Activated CD8-positive, alpha-beta T cell treated with anti-CD3 and anti-CD28 coated beads for 36 hours (primary cell): Measurements from ENCODE around the gene MBNL1. TPM values are rescaled to one million over a fixed set of nuclear protein-coding genes. Genes with fewer than 3 reads are reported as not detected.

ENCODE experiments used
- ATAC-seq: fragments of 200-7000 bp; cut with Tn5 transposase; one replicate; pipeline ENCODE4 v1.10.0; 2021; ENCODE audit warnings: mild to moderate bottlenecking, moderate library complexity
- CTCF ChIA-PET: fragments of 350-600 bp; sonication (Branson Sonifier 250); formaldehyde crosslinking; loops from one replicate; lab custom pipeline; 2021; ENCODE audit warnings: antibody characterized with exemption; lab: Charles Lee
- POLR2A ChIA-PET: fragments of 350-600 bp; sonication (Branson Sonifier 250); formaldehyde crosslinking; loops from one replicate; lab custom pipeline; 2021; ENCODE audit warnings: antibody characterized with exemption; lab: Charles Lee
- DNase-seq: peaks from one replicate; pipeline ENCODE4 v3.0.0-alpha.2; 2020
- H3K27ac Mint-ChIP-seq: one replicate; pipeline ENCODE4 v1.8.0; 2021; ENCODE audit warnings: mild to moderate bottlenecking, mixed read lengths
- H3K27me3 Mint-ChIP-seq: one replicate; pipeline ENCODE4 v1.8.0; 2021; ENCODE audit warnings: mixed read lengths
- H3K36me3 Mint-ChIP-seq: one replicate; pipeline ENCODE4 v1.8.0; 2021; ENCODE audit warnings: low read depth, mixed read lengths
- H3K4me1 Mint-ChIP-seq: one replicate; pipeline ENCODE4 v1.8.0; 2021; ENCODE audit warnings: low read depth, mixed read lengths
- H3K4me3 Mint-ChIP-seq: one replicate; pipeline ENCODE4 v1.8.0; 2021; ENCODE audit warnings: mild to moderate bottlenecking, moderate library complexity, mixed read lengths
- H3K9me3 Mint-ChIP-seq: one replicate; pipeline ENCODE4 v1.8.0; 2021; ENCODE audit warnings: mixed read lengths
- CTCF ChIP-seq: fragments of 200-600 bp; IDR thresholded peaks from one replicate; pipeline ENCODE4 v1.8.0; 2022; ENCODE audit warnings: antibody characterized with exemption, mild to moderate bottlenecking
- intact Hi-C: fragments of 100-400 bp; cut with micrococcal nuclease; formaldehyde crosslinking; loops from one replicate; pipeline ENCODE4 v1.10.0; 2022
- total RNA-seq, 2 experiments: library from RNA; stranded (reverse); gene quantifications; one replicate each; pipeline ENCODE4 v1.2.3, GENCODE V29; 2021

The MBNL1 gene
- total RNA-seq, 2 experiments from 2014 or later, result 341 to 360 TPM

GRCh38 chr3:152470893-152471292 is 202.2 kb downstream of the MBNL1 start:
- Mint-ChIP-seq H3K9me3 (no peaks in the 10 kb centered on the region), H3K4me1 (peaks cover 12% of the 10 kb centered on the region), H3K4me3 (no peak overlapping the region), H3K27me3 (no peaks in the 10 kb centered on the region), H3K36me3 (peaks cover 9% of the 10 kb centered on the region), H3K27ac (peak overlapping the region; percentile 1)
- ChIA-PET POLR2A (no interaction called here), CTCF (no interaction called here)
- TF ChIP-seq CTCF, result no peak
- ATAC-seq (no peak), DNase-seq (no peak)
- intact Hi-C loops, result loop anchor here (5.0 to 10.0 kb wide), 4 partner anchors 51 to 399 kb away; no protein-coding TSS in a partner anchor

DNA sequence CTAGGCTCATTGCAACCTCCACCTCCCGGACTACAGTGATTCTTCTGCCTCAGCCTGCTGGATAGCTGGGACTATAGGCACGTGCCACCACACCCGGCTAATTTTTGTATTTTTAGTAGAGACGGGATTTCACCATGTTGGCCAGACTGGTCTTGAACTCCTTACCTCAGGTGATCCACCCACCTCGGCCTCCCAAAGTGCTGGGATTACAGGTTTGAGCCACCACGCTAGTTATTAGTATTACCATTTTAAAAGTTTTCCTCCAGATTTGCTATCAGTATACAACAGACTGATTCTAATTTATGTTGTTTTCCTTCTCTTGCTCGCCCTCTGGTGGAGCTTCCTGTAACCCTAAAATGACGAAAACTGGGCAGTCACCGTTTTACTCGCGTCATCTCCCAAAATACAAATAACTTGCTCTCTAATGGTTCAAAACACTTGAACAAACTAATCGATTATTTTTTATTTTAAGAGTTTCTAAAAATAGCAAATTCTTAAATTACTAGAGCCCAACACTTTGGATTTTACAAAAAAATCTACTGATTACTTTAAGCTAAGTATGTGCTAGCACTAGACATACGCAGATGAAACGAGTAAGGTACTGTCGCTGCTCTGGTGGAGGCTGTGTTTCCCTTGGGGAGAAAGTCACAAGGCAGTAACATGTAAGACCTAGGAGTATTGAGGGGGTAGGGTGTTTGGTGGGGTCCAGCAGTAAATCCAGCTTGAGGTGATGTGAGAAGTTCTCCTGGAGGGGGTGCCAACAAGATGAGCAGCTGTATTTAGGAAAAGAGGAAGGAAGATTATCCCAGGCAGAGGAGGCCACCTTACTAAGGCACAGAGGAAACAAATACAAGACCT is 203.3 kb downstream of the MBNL1 start:
- POLR2A ChIA-PET, result interaction anchor here (0.9 to 1.3 kb wide), 5 partner anchors 14 to 400 kb away, joined by 3 to 4 read pairs (median 3); partner anchors contain the start of gene MBNL1
- peaks cover under 1% of the 10 kb centered on the region for H3K36me3 Mint-ChIP-seq
- DNase-seq, result peak; percentile 86
- CTCF ChIA-PET, result interaction anchor here (0.6 to 2.8 kb wide), 44 partner anchors 9 to 599 kb away, joined by 3 to 20 read pairs (median 4); partner anchors contain the start of gene SUCNR1
- H3K4me3 Mint-ChIP-seq, result peak overlapping the region; percentile 31
- peak; percentile 92 for TF ChIP-seq CTCF
- intact Hi-C loops, result loop anchor here (5.0 to 10.0 kb wide), 4 partner anchors 50 to 400 kb away; no protein-coding TSS in a partner anchor
- peak overlapping the region; percentile 22 for H3K27ac Mint-ChIP-seq
- H3K27me3 Mint-ChIP-seq, result no peaks in the 10 kb centered on the region
- H3K9me3 Mint-ChIP-seq, result no peaks in the 10 kb centered on the region
- peak; percentile 86 for ATAC-seq
- peaks cover 9% of the 10 kb centered on the region for H3K4me1 Mint-ChIP-seq

GRCh38 chr3:152472672-152472954 is 203.9 kb downstream of the MBNL1 start:
- no peak for TF ChIP-seq CTCF
- DNase-seq, result no peak
- ATAC-seq, result no peak
- H3K27ac Mint-ChIP-seq, result peak overlapping the region; percentile 19
- H3K4me3 Mint-ChIP-seq, result peak overlapping the region; percentile 31
- no peaks in the 10 kb centered on the region for H3K27me3 Mint-ChIP-seq
- peaks cover 9% of the 10 kb centered on the region for H3K4me1 Mint-ChIP-seq
- POLR2A ChIA-PET, result interaction anchor here (0.9 to 1.3 kb wide), 5 partner anchors 14 to 400 kb away, joined by 3 to 4 read pairs (median 3); partner anchors contain the start of gene MBNL1
- CTCF ChIA-PET, result interaction anchor here (0.6 to 2.8 kb wide), 40 partner anchors 8 to 600 kb away, joined by 3 to 20 read pairs (median 4); partner anchors contain the start of gene SUCNR1
- intact Hi-C loops, result loop anchor here (5.0 to 10.0 kb wide), 4 partner anchors 50 to 400 kb away; no protein-coding TSS in a partner anchor
- no peaks in the 10 kb centered on the region for H3K36me3 Mint-ChIP-seq
- no peaks in the 10 kb centered on the region for H3K9me3 Mint-ChIP-seq

DNA sequence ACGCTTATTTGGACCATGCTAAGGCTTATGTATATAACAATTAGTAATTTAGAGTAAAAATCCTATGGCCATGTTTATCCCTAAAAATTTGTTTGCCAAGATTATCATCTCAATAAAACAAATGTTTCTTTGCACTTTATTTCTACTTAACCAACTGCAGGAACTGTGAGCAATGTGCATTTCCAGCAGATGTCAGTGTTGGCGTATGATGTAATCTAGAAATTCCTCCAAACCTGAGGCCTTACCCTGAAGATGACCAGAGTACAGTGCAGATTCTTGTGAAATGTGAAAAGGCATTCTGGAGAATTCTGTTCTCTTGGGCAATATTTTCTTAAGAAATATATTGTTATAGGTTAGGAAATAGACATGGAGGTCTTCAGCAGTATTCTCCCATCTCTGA is 205.9 kb downstream of the MBNL1 start:
- Mint-ChIP-seq H3K27ac (no peak overlapping the region), H3K36me3 (no peaks in the 10 kb centered on the region), H3K4me1 (peaks cover 9% of the 10 kb centered on the region), H3K9me3 (no peaks in the 10 kb centered on the region), H3K27me3 (no peaks in the 10 kb centered on the region), H3K4me3 (no peak overlapping the region)
- ATAC-seq (peak; percentile 31), DNase-seq (peak; percentile 41)
- intact Hi-C loops, result loop anchor here (5.0 to 10.0 kb wide), 4 partner anchors 48 to 402 kb away; no protein-coding TSS in a partner anchor
- POLR2A ChIA-PET, result no interaction called here
- TF ChIP-seq CTCF, result peak; percentile 37
- CTCF ChIA-PET, result interaction anchor here (1.3 to 1.4 kb wide), 2 partner anchors 27 to 100 kb away, joined by 3 to 6 read pairs; no protein-coding TSS in a partner anchor
